T-helper 17 cell (primary cell): Measurements from ENCODE around the gene TCP11L1. TPM values are rescaled to one million over a fixed set of nuclear protein-coding genes. Genes with fewer than 3 reads are reported as not detected.

Experiments
- ATAC-seq: fragments of 150-1000 bp; cut with Tn5 transposase; 2 replicates; pipeline ENCODE4 v1.10.0; 2021; ENCODE audit warnings: mild to moderate bottlenecking, moderate library complexity
- DNase-seq, 3 donors: peaks; one replicate each; pipeline versions ENCODE4 v3.0.0 to v3.0.0-alpha.2; 2020 to 2021
- H3K9me3 ChIP-seq: one replicate; pipeline ENCODE4 v1.7.0; 2013; ENCODE audit warnings: low read length, mild to moderate bottlenecking; ENCODE audit not compliant: control insufficient read depth, poor library complexity, severe bottlenecking
- H3K27ac Mint-ChIP-seq: one replicate; pipeline ENCODE4 v1.8.0; 2022; ENCODE audit warnings: mild to moderate bottlenecking, moderate library complexity, mixed read lengths
- H3K27me3 Mint-ChIP-seq: one replicate; pipeline ENCODE4 v1.8.0; 2022; ENCODE audit warnings: mixed read lengths
- H3K36me3 Mint-ChIP-seq: one replicate; pipeline ENCODE4 v1.8.0; 2022; ENCODE audit warnings: low read depth, mixed read lengths
- H3K4me1 Mint-ChIP-seq: one replicate; pipeline ENCODE4 v1.8.0; 2022; ENCODE audit warnings: mild to moderate bottlenecking, mixed read lengths
- H3K4me3 Mint-ChIP-seq: one replicate; pipeline ENCODE4 v1.8.0; 2022; ENCODE audit warnings: mild to moderate bottlenecking, moderate library complexity, mixed read lengths
- total RNA-seq, 4 donors: library from RNA in 2 of 4; stranded (reverse) in 2 of 4; gene quantifications; one replicate each; pipeline ENCODE4 v1.2.3 and lab custom pipeline; 2022 to 2026

Gene TCP11L1
- total RNA-seq, 2 donors from 2014 or later = 13.6 to 15.0 TPM

GRCh38 chr11:33063326-33063881 lies 24.0 kb downstream of the TCP11L1 start:
- no peak for ATAC-seq
- Mint-ChIP-seq H3K4me1 (peaks cover 12% of the 10 kb centered on the region), H3K4me3 (no peak overlapping the region)

GRCh38 chr11:33064033-33064825 lies 24.9 kb downstream of the TCP11L1 start:
- peaks cover 12% of the 10 kb centered on the region for H3K4me1 Mint-ChIP-seq
- ATAC-seq (no peak), DNase-seq (no peak)
- H3K9me3 ChIP-seq = no peaks in the 10 kb centered on the region
- H3K27ac Mint-ChIP-seq = peak overlapping the region; percentile 72
- H3K36me3 Mint-ChIP-seq = peaks cover 9% of the 10 kb centered on the region
- no peaks in the 10 kb centered on the region for H3K27me3 Mint-ChIP-seq
- no peak overlapping the region for H3K4me3 Mint-ChIP-seq

More at GRCh38 chr11:33063326-33063881, 24.0 kb downstream of the TCP11L1 start:
- H3K9me3 ChIP-seq = no peaks in the 10 kb centered on the region
- peaks cover 9% of the 10 kb centered on the region for H3K36me3 Mint-ChIP-seq
- no peaks in the 10 kb centered on the region for H3K27me3 Mint-ChIP-seq
- H3K27ac Mint-ChIP-seq = peak overlapping the region; percentile 43
- no peak for DNase-seq

GRCh38 chr11:33064866-33065265 lies 25.5 kb downstream of the TCP11L1 start:
- H3K9me3 ChIP-seq = no peaks in the 10 kb centered on the region
- DNase-seq (no peak), ATAC-seq (no peak)
- H3K27me3 Mint-ChIP-seq = no peaks in the 10 kb centered on the region
- H3K36me3 Mint-ChIP-seq = peaks cover 6% of the 10 kb centered on the region
- H3K4me1 Mint-ChIP-seq = peaks cover 12% of the 10 kb centered on the region
- H3K27ac Mint-ChIP-seq = peak overlapping the region; percentile 72
- H3K4me3 Mint-ChIP-seq = no peak overlapping the region

- peaks cover 6% of the 10 kb centered on the region for H3K36me3 Mint-ChIP-seq
- H3K4me3 Mint-ChIP-seq = no peak overlapping the region
- ATAC-seq (peak; percentile 94), DNase-seq (peak; percentile 47 to 64 (median 50))
- no peaks in the 10 kb centered on the region for H3K9me3 ChIP-seq
- H3K27me3 Mint-ChIP-seq = no peaks in the 10 kb centered on the region
- peaks cover 12% of the 10 kb centered on the region for H3K4me1 Mint-ChIP-seq
- H3K27ac Mint-ChIP-seq = peak overlapping the region; percentile 79
These were observed 26.2 kb downstream of the TCP11L1 start for GRCh38 chr11:33065445-33066178.

GRCh38 chr11:33067294-33067693 lies 27.9 kb downstream of the TCP11L1 start:
- Mint-ChIP-seq H3K27me3 (no peaks in the 10 kb centered on the region), H3K36me3 (peaks cover 6% of the 10 kb centered on the region), H3K4me1 (peaks cover 14% of the 10 kb centered on the region), H3K27ac (no peak overlapping the region), H3K4me3 (no peak overlapping the region)
- DNase-seq = no peak
- no peaks in the 10 kb centered on the region for H3K9me3 ChIP-seq
- no peak for ATAC-seq

- no peaks in the 10 kb centered on the region for H3K9me3 ChIP-seq
- no peak for DNase-seq
- Mint-ChIP-seq H3K36me3 (peaks cover 3% of the 10 kb centered on the region), H3K4me3 (no peak overlapping the region), H3K4me1 (peaks cover 11% of the 10 kb centered on the region), H3K27ac (no peak overlapping the region), H3K27me3 (no peaks in the 10 kb centered on the region)
- ATAC-seq = no peak
These were observed 29.4 kb downstream of the TCP11L1 start for GRCh38 chr11:33068611-33069340.

- no peak for DNase-seq
- Mint-ChIP-seq H3K4me3 (no peak overlapping the region), H3K27ac (no peak overlapping the region), H3K4me1 (peaks cover 2% of the 10 kb centered on the region), H3K36me3 (peaks cover 6% of the 10 kb centered on the region), H3K27me3 (no peaks in the 10 kb centered on the region)
- H3K9me3 ChIP-seq = no peaks in the 10 kb centered on the region
- no peak for ATAC-seq
These were observed 33.1 kb downstream of the TCP11L1 start for GRCh38 chr11:33072465-33072864.

- H3K27me3 Mint-ChIP-seq = no peaks in the 10 kb centered on the region
These were observed 44.5 kb downstream of the TCP11L1 start for GRCh38 chr11:33083918-33084317.

GRCh38 chr11:33086017-33086416 lies 46.6 kb downstream of the TCP11L1 start:
- Mint-ChIP-seq H3K36me3 (peaks cover 4% of the 10 kb centered on the region), H3K4me3 (no peak overlapping the region), H3K27ac (peak overlapping the region; percentile 46), H3K27me3 (no peaks in the 10 kb centered on the region), H3K4me1 (no peaks in the 10 kb centered on the region)
- DNase-seq = no peak
- H3K9me3 ChIP-seq = no peaks in the 10 kb centered on the region
- ATAC-seq = no peak

More at GRCh38 chr11:33083918-33084317, 44.5 kb downstream of the TCP11L1 start:
- peaks cover 6% of the 10 kb centered on the region for H3K36me3 Mint-ChIP-seq
- H3K9me3 ChIP-seq = no peaks in the 10 kb centered on the region
- H3K4me3 Mint-ChIP-seq = no peak overlapping the region
- no peak overlapping the region for H3K27ac Mint-ChIP-seq
- no peaks in the 10 kb centered on the region for H3K4me1 Mint-ChIP-seq
- DNase-seq (no peak), ATAC-seq (no peak)

GRCh38 chr11:33089776-33090175 lies 50.4 kb downstream of the TCP11L1 start:
- H3K27ac Mint-ChIP-seq = no peak overlapping the region
- no peak for ATAC-seq
- H3K9me3 ChIP-seq = no peaks in the 10 kb centered on the region
- no peak overlapping the region for H3K4me3 Mint-ChIP-seq
- H3K4me1 Mint-ChIP-seq = no peaks in the 10 kb centered on the region
- peaks cover 6% of the 10 kb centered on the region for H3K36me3 Mint-ChIP-seq
- no peaks in the 10 kb centered on the region for H3K27me3 Mint-ChIP-seq
- DNase-seq = no peak

GRCh38 chr11:33094157-33094556 lies 54.8 kb downstream of the TCP11L1 start:
- Mint-ChIP-seq H3K27ac (no peak overlapping the region), H3K4me1 (no peaks in the 10 kb centered on the region), H3K27me3 (no peaks in the 10 kb centered on the region), H3K36me3 (peaks cover 5% of the 10 kb centered on the region), H3K4me3 (no peak overlapping the region)
- no peak for ATAC-seq
- DNase-seq = no peak
- H3K9me3 ChIP-seq = no peaks in the 10 kb centered on the region

GRCh38 chr11:33103836-33104235 lies 64.5 kb downstream of the TCP11L1 start:
- Mint-ChIP-seq H3K36me3 (peaks cover 10% of the 10 kb centered on the region), H3K27me3 (no peaks in the 10 kb centered on the region), H3K4me3 (no peak overlapping the region), H3K4me1 (no peaks in the 10 kb centered on the region), H3K27ac (no peak overlapping the region)
- no peak for ATAC-seq
- no peak for DNase-seq
- no peaks in the 10 kb centered on the region for H3K9me3 ChIP-seq
